GM10266 (cell line): ENCODE results near the gene SULT1C2.
"Not testable (repeated sequence)": the region's sequence is repeated elsewhere in the genome, so short reads cannot be mapped to it uniquely, and the experiment has no call there.

Source experiments
- DNase-seq: peaks from one replicate; pipeline ENCODE4 v3.0.0; 2012; ENCODE audit errors: extremely low spot score
- TF ChIP-seq, protein P1 (sequence below): IDR thresholded peaks from 2 replicates; pipeline ENCODE4 v1.5.1; 2012; ENCODE audit warnings: mild to moderate bottlenecking, low read depth; ENCODE audit not compliant: control insufficient read depth, insufficient read depth; ENCODE audit errors: missing control alignments

SULT1C2 gene

DNA sequence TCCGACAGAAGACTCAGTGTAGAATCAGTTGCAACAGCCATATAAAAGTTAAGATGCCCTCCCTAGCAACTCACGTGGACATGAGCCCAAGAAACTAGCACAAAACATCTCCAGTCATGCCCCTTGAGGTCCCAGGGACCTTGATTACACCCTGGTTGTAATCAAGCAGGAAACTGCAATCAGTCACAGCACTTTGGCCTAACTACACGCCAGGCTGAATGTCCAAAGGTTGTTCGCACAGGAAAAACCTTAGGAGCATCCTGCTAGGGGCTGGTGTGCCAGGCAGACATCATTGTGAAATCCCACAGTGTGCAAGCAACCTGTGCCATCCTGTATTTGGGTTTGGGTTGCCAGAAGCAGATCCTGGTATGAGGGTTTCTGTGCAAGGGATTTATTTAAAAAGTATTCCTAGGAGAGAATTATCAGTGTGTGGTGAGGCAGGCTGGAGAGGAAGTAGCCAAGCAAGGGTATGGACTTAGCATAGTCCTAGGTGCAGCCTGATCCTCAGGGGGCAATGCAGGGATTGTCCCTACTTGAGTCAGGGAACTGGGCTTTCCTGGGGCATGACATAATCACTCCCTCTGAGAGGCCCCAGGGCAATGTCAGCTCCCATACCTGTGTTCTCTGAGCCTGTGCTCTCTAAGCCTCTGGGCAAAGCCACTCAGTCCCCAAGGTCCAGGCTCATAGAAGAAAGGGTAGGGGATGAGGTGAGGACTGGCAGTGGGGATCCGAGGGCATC is 17.8 kb upstream of the SULT1C2 start:
- DNase-seq: no peak
- TF ChIP-seq, protein P1, sequence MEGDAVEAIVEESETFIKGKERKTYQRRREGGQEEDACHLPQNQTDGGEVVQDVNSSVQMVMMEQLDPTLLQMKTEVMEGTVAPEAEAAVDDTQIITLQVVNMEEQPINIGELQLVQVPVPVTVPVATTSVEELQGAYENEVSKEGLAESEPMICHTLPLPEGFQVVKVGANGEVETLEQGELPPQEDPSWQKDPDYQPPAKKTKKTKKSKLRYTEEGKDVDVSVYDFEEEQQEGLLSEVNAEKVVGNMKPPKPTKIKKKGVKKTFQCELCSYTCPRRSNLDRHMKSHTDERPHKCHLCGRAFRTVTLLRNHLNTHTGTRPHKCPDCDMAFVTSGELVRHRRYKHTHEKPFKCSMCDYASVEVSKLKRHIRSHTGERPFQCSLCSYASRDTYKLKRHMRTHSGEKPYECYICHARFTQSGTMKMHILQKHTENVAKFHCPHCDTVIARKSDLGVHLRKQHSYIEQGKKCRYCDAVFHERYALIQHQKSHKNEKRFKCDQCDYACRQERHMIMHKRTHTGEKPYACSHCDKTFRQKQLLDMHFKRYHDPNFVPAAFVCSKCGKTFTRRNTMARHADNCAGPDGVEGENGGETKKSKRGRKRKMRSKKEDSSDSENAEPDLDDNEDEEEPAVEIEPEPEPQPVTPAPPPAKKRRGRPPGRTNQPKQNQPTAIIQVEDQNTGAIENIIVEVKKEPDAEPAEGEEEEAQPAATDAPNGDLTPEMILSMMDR: no peak

DNA sequence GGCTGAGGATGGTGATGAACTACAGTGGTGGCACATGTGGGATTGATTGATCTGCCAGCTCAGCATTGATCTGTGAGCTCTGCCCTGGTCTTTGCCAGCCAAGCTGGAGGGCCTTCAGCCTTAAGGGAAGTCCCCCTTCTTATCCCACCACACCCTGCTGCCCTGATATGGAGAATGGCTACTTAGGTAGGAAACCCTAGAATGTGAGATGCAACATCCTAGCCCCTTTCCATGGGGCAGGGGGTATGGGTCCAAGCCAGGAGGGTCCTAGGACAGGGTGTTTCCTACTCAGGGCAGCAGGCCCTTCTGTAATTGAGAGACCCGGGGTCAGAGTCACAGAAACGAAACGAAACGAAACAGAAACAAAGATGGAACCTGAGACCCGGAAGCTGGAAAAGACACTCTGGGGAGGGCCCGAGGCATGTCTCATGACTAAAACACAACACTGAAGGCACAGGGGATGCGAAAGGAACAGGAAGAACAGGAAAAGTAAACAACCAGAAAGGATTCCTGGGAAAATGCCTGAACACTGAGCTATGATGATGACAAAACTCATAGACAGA is 16.9 kb upstream of the SULT1C2 start:
- TF ChIP-seq, protein P1: no peak
- no peak for DNase-seq

- TF ChIP-seq, protein P1: no peak
- no peak for DNase-seq
These were observed 10.1 kb upstream of the SULT1C2 start for GRCh38 chr2:108278631-108279030.

GRCh38 chr2:108279468-108279867 is 9.2 kb upstream of the SULT1C2 start:
- TF ChIP-seq, protein P1: no peak
- DNase-seq: no peak

GRCh38 chr2:108280466-108280865 is 8.2 kb upstream of the SULT1C2 start:
- no peak for DNase-seq
- TF ChIP-seq, protein P1: no peak

DNA sequence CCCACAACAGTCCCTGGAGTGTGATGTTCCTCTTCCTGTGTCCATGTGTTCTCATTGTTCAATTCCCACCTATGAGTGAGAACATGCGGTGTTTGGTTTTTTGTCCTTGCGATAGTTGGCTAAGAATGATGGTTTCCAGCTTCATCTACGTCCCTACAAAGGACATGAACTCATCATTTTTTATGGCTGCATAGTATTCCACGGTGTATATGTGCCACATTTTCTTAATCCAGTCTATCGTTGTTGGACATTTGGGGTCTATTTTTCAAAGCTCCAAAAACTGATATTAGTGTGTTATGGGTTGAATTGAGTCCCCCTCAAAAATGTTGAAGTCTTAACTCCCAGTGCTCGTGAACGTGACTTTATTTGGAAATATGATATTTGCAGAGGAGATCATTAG is 4.1 kb upstream of the SULT1C2 start:
- not testable (repeated sequence) for DNase-seq

DNA sequence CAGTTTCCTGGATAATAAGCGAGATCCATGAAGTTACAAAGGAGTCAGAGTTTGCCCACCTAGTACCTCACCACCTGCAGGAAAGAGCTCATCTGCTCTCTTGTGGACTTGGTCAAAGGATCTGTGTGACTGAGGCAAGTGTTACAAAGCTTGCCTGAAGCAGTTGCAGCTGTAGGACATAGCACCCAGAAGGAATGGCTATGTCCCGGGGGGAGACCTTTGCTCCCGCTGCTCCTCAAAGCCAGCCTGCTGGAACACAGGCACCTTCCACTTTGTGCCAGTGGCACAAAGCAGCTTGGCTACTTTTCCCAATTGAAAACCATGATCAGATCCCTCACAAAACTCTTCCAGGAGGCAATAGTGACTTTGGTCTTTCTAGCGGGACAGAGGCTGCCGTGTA is 3.1 kb upstream of the SULT1C2 start:
- TF ChIP-seq, protein P1: no peak

More for the DNA sequence above, 3.1 kb upstream of the SULT1C2 start:
- no peak for DNase-seq
